Neural progenitor cell (in vitro differentiated cells): ENCODE measurements around the gene DPAGT1. TPM values are rescaled to one million over a fixed set of nuclear protein-coding genes. Genes with fewer than 3 reads are reported as not detected.

Experiments used
- DNase-seq: peaks from one replicate; pipeline ENCODE4 v3.0.0-alpha.2; 2016; ENCODE audit warnings: low spot score
- H2AFZ ChIP-seq: fragments of 200-600 bp; sonication (generic); replicated peaks from 2 replicates; pipeline ENCODE4 v1.6.1; 2016; ENCODE audit warnings: antibody characterized with exemption
- H3F3A ChIP-seq: fragments of 200-600 bp; sonication (generic); 2 replicates; pipeline ENCODE4 v1.6.1; 2016; ENCODE audit warnings: antibody characterized with exemption, low read depth
- H3K27ac ChIP-seq: fragments of 200-600 bp; sonication (generic); 2 replicates; pipeline ENCODE4 v1.5.1; 2016; ENCODE audit warnings: mild to moderate bottlenecking
- H3K27me3 ChIP-seq: fragments of 200-600 bp; sonication (generic); 2 replicates; pipeline ENCODE4 v1.6.1; 2016; ENCODE audit warnings: mild to moderate bottlenecking, moderate library complexity
- H3K36me3 ChIP-seq: fragments of 200-600 bp; sonication (generic); 2 replicates; pipeline ENCODE4 v1.5.1; 2016
- H3K4me1 ChIP-seq: fragments of 200-600 bp; sonication (generic); 2 replicates; pipeline ENCODE4 v1.6.1; 2016; ENCODE audit warnings: mixed run types
- H3K4me2 ChIP-seq: fragments of 200-600 bp; sonication (generic); 2 replicates; pipeline ENCODE4 v1.6.1; 2016
- H3K4me3 ChIP-seq: fragments of 200-600 bp; sonication (generic); 2 replicates; pipeline ENCODE4 v1.5.1; 2016
- H3K79me2 ChIP-seq: fragments of 200-600 bp; sonication (generic); 2 replicates; pipeline ENCODE4 v1.6.1; 2016; ENCODE audit warnings: low read depth
- H3K9ac ChIP-seq: fragments of 200-600 bp; sonication (generic); 2 replicates; pipeline ENCODE4 v1.6.1; 2016
- H3K9me3 ChIP-seq: fragments of 200-600 bp; sonication (generic); 2 replicates; pipeline ENCODE4 v1.5.1; 2016; ENCODE audit warnings: low read depth
- H4K20me1 ChIP-seq: fragments of 200-600 bp; sonication (generic); 2 replicates; pipeline ENCODE4 v1.6.1; 2016; ENCODE audit warnings: low read depth
- H3K27ac Mint-ChIP-seq: 3 replicates; pipeline ENCODE4 v1.8.0; 2021; ENCODE audit warnings: mixed read lengths
- H3K27me3 Mint-ChIP-seq: 2 replicates; pipeline ENCODE4 v1.8.0; 2022; ENCODE audit warnings: low read depth, mild to moderate bottlenecking, inconsistent platforms, moderate library complexity, mixed read lengths; ENCODE audit not compliant: insufficient read depth
- H3K36me3 Mint-ChIP-seq: 3 replicates; pipeline ENCODE4 v1.8.0; 2021; ENCODE audit warnings: mixed read lengths
- H3K4me1 Mint-ChIP-seq: 3 replicates; pipeline ENCODE4 v1.8.0; 2021; ENCODE audit warnings: mixed read lengths
- H3K4me3 Mint-ChIP-seq: 3 replicates; pipeline ENCODE4 v1.8.0; 2021; ENCODE audit warnings: mild to moderate bottlenecking, moderate library complexity, mixed read lengths
- H3K9me3 Mint-ChIP-seq: 3 replicates; pipeline ENCODE4 v1.8.0; 2020; ENCODE audit warnings: mixed read lengths
- CTCF ChIP-seq: fragments of 200-600 bp; sonication (generic); IDR thresholded peaks from 2 replicates; pipeline ENCODE4 v1.5.1; 2017; ENCODE audit warnings: antibody characterized with exemption, mild to moderate bottlenecking
- EZH2 ChIP-seq: fragments of 200-600 bp; sonication (generic); IDR thresholded peaks from 2 replicates; pipeline ENCODE4 v1.6.1; 2017; ENCODE audit warnings: antibody characterized with exemption, mild to moderate bottlenecking, moderate library complexity
- EZH2phosphoT487 ChIP-seq: fragments of 200-600 bp; sonication (generic); IDR thresholded peaks from 2 replicates; pipeline ENCODE4 v1.6.1; 2017; ENCODE audit warnings: antibody characterized with exemption
- total RNA-seq: library from RNA; depleted of rRNA; stranded (reverse); fragments of >200 nt; gene quantifications from 2 replicates; pipeline ENCODE4 v1.2.3, GENCODE V29; 2015; ENCODE audit warnings: low replicate concordance

The DPAGT1 gene
- total RNA-seq, 1 donor from 2014 or later, result 13.4 TPM

- no peak for DNase-seq
- Histone ChIP-seq H3K4me3 (no peak overlapping the region), H3K27me3 (no peaks in the 10 kb centered on the region), H3K4me1 (peaks cover 7% of the 10 kb centered on the region), H3K79me2 (no peaks in the 10 kb centered on the region), H3K27ac (no peak overlapping the region), H3K4me2 (no peak overlapping the region), H3K36me3 (no peaks in the 10 kb centered on the region), H4K20me1 (no peaks in the 10 kb centered on the region), H2AFZ (no peak overlapping the region), H3F3A (peaks cover 16% of the 10 kb centered on the region), H3K9me3 (no peaks in the 10 kb centered on the region), H3K9ac (no peak overlapping the region)
- Mint-ChIP-seq H3K27ac (no peak overlapping the region), H3K9me3 (no peaks in the 10 kb centered on the region), H3K4me1 (peaks cover 10% of the 10 kb centered on the region), H3K4me3 (no peak overlapping the region), H3K27me3 (peaks cover 3% of the 10 kb centered on the region), H3K36me3 (peaks cover 5% of the 10 kb centered on the region)
- TF ChIP-seq EZH2 (no peak), EZH2phosphoT487 (no peak), CTCF (no peak)
These were observed 14.6 kb upstream of the DPAGT1 start for GRCh38 chr11:119116235-119116594.

DNA sequence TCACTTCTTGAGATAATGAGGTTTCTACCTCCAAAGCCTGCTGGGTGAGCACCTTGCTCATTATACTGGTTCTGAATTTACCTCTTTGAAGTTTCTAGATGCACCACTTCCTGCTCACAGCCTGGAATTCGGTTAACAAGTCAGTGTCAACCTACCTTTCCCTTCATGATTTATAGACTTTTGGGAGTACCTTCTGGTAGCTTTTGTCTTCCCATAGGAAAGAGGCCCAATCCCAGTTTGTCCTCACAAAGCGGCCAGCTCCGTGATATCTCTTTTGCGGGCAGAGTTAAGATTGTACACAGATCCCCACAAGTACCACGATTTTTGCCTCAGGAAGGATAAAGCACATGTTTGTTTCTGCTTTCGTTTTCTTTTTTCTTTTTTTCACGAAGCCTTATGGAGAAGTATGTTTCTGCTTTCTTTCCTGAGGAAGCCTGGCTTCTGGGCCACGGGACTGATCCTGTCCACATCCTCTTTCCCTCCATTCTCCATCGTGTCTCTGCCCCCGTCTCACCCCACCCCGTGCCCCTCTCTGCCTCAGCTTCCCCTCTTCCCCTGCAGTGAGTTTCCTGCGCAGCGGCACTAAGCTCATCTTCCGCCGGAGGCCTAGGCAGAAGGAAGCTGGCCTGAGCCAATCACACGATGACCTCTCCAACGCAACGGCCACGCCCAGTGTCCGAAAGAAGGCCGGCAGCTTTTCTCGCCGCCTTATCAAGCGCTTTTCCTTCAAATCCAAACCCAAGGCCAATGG is 14.0 kb upstream of the DPAGT1 start:
- Histone ChIP-seq H3K79me2 (no peaks in the 10 kb centered on the region), H3K4me3 (no peak overlapping the region), H3K27me3 (no peaks in the 10 kb centered on the region), H3K27ac (no peak overlapping the region), H4K20me1 (no peaks in the 10 kb centered on the region), H3K9ac (no peak overlapping the region), H3K4me2 (no peak overlapping the region), H2AFZ (no peak overlapping the region), H3K9me3 (no peaks in the 10 kb centered on the region), H3F3A (peaks cover 14% of the 10 kb centered on the region), H3K4me1 (peaks cover 4% of the 10 kb centered on the region), H3K36me3 (no peaks in the 10 kb centered on the region)
- Mint-ChIP-seq H3K4me1 (peaks cover 6% of the 10 kb centered on the region), H3K27ac (no peak overlapping the region), H3K27me3 (peaks cover under 1% of the 10 kb centered on the region), H3K36me3 (peaks cover 5% of the 10 kb centered on the region), H3K9me3 (no peaks in the 10 kb centered on the region), H3K4me3 (no peak overlapping the region)
- no peak for TF ChIP-seq EZH2phosphoT487
- no peak for TF ChIP-seq EZH2
- TF ChIP-seq CTCF, result no peak
- DNase-seq, result no peak

GRCh38 chr11:119114351-119114750 is 12.7 kb upstream of the DPAGT1 start:
- no peak overlapping the region for H3K4me3 Mint-ChIP-seq
- H3K27ac Mint-ChIP-seq, result no peak overlapping the region
- H3K9me3 ChIP-seq, result no peaks in the 10 kb centered on the region
- H3K36me3 ChIP-seq, result no peaks in the 10 kb centered on the region
- H3K4me3 ChIP-seq, result no peak overlapping the region
- H3K27ac ChIP-seq, result no peak overlapping the region
- H3K4me1 ChIP-seq, result no peaks in the 10 kb centered on the region
- H4K20me1 ChIP-seq, result no peaks in the 10 kb centered on the region
- H2AFZ ChIP-seq, result no peak overlapping the region
- TF ChIP-seq EZH2phosphoT487 (no peak), EZH2 (no peak), CTCF (no peak)
- peaks cover 8% of the 10 kb centered on the region for H3K36me3 Mint-ChIP-seq
- no peak for DNase-seq
- H3K9ac ChIP-seq, result no peak overlapping the region
- no peaks in the 10 kb centered on the region for H3K9me3 Mint-ChIP-seq
- no peaks in the 10 kb centered on the region for H3K4me1 Mint-ChIP-seq
- peaks cover 10% of the 10 kb centered on the region for H3F3A ChIP-seq
- H3K4me2 ChIP-seq, result no peak overlapping the region
- H3K79me2 ChIP-seq, result no peaks in the 10 kb centered on the region
- no peaks in the 10 kb centered on the region for H3K27me3 Mint-ChIP-seq
- H3K27me3 ChIP-seq, result no peaks in the 10 kb centered on the region
